ENCODE data around the gene GJB5.
"Not testable (repeated sequence)": the region's sequence is repeated elsewhere in the genome, so short reads cannot be mapped to it uniquely, and the experiment has no call there.

The GJB5 gene
- 0 reads per million in 2 donors for total RNA-seq

DNA sequence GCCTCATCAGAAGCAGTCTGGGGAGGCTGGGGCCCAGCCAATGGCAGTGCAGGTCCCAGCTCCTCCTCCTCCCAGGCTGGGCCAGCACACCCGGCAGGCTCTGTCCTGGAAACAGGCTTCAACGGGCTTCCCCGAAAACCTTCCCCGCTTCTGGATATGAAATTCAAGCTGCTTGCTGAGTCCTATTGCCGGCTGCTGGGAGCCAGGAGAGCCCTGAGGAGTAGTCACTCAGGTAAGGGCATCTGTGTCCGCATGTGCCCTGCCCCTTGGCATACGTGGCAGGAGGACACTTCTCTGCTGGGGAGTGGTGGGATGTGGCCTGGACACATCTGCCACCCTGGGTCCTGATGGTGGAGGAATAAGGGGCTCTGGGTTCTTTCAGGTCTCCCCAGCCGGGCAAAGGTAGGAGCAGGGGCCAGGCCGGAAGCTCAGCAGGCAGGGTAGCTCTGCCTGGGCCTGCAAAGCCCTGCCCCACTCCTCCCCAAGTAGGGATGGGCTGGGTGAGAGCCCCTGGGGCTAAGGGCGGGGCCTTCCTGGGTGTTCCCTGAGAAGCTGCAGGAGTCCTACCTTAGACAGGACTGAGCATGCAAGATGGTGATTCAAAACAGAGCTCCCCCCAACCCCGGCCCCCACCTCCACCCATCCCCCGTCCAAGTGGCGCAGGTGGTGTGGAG, at the start of gene GJB5:
GJB5 (plus strand) TSS at position 84 of the 674 bp plus-strand sequence. CDS start 2,284 bp downstream, outside the sequence.
- no peak for DNase-seq

DNA sequence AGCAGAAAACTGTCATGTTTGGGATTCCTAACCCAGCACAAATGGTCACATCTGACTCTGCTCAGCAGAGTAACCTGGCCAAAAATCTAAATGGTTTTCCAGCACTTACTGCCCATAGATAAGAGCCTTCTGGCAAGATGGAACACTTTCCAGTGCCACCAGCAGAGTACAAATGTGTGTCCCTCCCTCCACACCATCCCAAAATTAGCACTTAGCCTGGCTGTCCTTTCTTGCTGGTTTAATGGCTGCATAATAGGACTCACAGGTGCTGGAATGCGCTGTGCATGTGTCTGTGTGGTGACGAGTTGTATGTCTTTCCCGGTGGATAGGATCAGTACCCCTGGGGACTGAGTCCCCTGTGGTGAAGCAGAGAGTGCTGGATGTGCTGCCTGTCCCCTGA, 49.8 kb upstream of the GJB5 start:
- no peak for DNase-seq

DNA sequence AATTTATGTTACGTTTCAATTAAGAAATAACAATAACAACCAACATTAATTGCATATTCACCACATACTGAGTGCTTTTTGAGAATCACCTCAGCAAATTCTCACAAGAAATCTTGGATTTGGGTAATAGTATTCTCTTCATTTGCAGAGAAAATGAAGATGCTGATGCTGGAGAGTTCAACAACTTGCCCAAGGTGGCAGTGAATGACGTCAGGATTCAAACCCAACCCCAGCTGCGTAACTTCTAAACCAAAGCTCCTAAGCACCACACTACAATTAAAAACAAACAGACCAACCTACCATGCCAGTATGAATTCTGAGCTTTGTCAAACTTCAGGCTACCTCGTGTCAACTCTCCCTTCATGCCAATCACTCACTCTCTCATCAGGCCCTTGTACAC, 46.7 kb upstream of the GJB5 start:
- no peak for DNase-seq

DNA sequence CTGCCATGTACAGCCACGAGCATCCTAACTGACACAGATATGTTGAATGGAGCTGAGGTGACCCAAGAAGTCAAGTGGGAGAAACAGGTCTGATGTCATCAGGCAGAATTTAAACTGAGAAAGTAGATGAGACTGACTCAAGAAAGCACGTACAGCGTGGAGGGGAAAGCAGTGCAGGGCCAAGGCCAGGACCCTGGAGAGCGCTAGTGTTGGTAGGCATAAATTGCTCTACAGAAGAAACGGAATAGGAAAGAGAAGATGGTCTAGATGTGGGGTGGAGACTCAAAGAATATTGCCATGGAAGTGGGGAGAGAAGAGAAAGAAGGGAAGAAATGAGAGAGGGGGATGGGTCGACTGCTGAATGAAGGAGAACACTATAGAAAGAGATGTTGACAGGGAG, 45.3 kb upstream of the GJB5 start:
- DNase-seq: no peak

DNA sequence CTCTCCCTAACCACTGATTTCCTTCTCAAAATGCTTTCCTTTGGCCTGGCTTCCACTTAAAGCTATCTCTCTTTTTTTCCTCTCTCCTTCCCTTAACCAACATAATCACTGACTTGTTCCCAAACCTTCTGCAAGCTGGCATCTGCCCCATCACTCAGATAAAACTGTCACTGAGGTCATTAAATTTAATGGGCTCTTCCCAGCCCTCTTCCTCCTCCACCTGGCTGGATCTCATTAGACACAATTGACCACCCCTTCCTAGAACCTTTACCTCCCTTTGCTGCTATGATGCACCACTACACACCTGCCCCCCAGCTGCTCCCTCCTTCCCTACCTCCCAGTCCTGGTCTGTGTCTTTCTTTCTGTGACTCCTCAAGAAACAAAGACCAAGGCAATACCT, 44.0 kb upstream of the GJB5 start:
- DNase-seq: no peak

DNA sequence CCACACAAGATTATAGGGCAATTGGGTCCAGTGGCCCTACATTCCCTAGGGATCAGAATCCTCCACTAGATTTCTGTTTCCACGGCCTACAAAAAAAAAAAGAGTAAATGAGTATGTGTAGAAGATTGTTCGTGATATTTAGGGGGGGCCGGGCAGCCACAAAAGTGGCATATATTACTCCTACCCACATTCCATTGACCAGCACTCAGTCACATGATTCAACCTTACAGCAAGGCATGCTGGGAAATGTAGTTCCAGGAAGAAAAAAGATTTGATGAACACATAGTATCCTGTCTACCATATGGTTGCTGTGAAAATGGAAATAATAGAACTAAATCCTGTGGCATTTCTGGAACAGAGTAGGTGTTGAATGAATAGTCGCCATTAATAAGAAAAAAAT, 43.4 kb upstream of the GJB5 start:
- DNase-seq: no peak

DNA sequence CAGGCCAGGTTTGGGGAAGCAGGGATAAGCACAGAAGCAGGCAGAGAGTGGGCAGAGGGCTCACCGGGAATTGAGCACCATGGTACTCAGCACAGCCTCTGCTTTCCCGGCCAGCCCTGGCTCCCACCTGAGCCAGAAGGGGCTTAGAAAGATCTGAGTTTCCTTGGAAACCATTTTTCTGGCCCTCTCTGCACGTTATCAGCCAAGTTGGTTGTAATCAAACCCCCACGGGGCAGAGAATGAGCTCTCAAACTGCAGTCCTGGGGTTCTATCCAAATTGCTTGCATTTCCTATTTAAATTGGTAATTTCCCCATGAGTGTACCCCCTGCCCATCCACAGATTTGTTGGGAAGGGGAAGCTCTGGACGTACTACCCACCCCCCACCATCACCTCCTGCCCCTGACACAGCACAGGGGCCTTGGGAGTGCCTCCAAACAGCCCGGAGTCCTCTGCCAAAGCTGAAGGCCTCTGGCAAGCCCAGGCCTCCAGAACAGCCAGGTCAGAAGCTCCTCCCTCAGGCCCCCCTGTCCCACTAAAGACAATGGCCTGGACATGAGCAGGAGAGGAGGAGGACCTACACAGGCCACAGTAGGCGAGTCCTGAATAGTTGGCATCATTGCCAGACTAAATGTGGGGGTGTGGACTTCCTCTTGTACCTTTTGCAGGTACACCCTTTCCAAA, 42.7 kb upstream of the GJB5 start:
- DNase-seq: no peak

DNA sequence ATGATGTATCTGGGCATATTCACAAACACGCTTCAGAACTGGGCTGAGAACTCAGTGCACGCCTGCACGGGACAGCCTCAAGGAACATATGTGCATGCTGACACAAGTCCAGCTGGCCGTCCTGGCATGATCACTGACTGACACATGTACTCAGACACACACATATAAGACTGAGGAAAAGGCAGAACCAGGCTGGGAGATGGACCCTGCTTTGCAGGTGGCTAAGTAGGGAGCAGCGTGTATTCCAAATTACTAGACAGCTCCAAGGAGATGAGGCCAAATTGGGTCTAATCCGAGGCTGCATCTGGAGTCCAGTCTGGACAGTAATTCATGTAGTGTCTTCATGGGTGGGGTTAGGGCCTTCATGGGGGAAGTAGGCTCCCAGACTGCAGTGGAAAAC, 41.4 kb upstream of the GJB5 start:
- no peak for DNase-seq

DNA sequence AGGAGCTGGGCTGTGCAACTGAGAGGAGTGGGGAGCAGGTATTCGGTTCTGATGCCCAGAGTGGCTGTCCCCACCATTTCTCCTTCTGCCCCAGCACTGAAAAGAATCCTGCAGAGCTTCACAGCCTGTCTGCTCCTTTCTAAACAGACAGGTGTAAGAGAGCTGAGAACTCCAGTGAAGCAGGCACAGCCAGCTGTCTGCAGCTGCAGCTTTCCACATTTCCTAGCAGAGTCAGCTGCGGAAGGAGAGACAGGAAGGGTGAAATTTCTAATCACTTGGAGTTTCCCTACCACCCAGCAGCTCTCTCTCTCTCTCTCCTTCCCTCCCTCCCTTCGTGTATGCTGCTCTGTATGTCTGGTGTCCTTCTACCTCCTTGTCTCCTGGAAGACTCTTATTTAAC, 40.5 kb upstream of the GJB5 start:
- no peak for DNase-seq

DNA sequence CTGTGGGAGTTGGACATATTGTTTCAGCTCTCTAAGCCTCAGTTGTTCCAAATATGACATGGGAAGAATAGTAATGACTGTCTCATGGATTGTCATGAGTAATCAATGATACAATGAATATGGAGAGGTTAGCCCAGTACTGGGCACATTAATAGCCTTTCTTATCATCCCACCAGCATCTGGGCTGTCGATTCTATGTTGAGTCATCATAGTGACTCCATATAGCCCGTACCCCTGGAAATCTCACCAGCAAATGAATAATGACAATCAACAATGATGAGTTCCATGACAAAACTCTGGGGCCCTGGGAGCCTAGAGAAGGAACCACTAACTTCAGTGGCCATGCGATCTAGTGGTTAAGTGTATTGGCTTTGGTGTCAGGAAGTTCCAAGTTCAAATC, 39.7 kb upstream of the GJB5 start:
- no peak for DNase-seq

DNA sequence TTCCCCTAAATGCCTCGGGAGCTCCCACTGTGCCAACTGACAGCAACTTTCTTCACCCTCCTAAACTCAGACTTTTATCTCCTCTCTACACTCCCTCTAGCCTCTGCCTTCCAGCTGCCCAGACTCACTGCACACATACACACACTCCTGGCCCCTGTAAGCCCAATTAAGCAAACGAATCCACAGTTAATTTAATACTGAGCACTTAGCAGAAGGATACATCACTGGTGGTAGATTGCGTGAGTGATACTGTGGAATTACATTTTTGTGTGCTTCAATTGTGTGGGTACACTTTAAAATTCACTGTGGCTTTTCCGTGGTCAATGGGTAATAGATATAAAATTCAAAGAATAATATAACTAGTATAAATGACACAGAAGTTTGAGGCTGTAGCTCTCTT, 33.6 kb upstream of the GJB5 start:
- DNase-seq: no peak

DNA sequence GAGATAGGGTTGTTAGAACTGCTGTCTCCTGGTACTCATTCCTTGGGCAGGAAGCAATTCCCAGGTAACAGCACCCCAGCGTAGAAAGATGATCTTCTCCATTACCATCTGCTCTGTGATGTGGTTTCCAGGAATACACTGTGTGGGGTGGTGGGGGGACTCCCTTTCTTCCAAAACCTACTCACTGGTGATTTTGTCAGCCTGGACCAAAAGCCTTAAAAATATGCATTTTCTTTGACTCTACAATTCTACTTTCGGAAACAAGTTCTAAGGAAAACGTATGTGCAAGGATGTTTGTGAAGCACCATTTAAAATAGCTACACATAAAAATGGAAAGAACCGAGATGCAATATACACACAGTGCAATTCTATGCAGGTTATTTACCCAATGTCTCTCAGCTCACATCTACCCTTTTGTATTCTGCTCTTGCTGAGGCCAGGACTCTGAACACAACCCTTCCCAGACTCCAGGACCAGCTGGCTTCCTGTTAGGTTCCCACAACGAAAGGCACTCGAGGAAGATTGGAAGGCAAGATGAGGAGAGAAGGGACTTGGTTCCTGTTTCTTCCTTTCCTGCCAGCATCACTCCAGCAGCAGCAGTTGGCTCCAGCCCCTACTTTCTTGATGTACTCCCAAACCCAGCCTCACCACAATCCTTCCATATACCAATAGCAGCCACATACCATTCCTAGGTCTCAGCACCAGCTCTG, 33.0 kb upstream of the GJB5 start:
- no peak for DNase-seq

DNA sequence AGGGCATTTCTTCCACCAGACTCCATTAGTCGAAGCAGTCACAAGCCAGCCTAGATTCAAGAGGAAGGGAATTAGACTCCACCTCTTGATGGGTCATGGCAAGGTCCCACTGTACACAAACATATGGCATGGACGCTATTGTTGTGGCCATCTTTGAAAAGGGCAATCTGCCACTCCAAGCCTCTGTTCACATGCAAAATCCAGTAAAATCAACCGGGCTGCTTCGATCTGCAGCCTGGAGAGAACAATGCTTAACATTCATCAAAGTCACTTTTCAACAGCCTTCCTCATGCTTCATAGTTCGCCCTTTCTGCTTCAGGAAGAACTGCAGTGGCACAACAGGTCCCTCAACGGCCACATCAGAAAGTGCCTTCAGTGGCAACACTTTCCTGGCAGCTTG, 28.0 kb upstream of the GJB5 start:
- no peak for DNase-seq

DNA sequence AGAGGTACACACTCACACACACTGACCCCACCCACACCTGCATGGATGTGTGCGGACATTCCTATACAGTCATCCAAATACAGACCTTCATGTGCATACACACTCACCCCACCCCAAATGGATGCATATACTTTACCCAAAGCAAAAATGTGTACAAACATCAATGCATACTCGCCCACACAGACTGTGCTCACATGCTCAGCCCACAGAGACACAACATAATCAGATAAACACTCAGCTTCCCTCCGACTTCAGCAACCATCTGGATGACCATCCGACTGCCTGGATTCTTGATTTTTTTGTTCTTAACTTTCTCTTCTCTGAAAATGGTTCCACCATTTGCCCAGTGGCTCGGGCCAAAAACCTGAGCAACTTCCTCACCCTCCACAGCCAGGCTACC, 24.4 kb upstream of the GJB5 start:
- DNase-seq: no peak

DNA sequence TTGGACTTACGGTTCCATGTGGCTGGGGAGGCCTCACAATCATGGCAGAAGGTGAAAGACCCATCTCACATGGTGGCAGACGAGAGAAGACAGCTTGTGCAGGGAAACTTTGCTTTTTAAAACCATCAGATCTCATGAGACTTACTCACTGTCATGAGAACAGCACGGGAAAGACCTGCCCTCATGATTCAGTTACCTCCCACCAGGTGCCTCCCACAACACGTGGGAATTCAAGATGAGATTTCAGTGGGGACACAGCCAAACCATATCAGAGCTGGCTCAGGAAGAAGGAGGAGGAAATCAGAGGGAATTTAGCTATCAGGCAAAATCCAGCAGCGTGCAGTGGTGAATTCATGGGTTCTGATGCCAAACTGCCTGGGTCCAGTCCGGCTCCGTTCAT, 22.0 kb upstream of the GJB5 start:
- not testable (repeated sequence) for DNase-seq

DNA sequence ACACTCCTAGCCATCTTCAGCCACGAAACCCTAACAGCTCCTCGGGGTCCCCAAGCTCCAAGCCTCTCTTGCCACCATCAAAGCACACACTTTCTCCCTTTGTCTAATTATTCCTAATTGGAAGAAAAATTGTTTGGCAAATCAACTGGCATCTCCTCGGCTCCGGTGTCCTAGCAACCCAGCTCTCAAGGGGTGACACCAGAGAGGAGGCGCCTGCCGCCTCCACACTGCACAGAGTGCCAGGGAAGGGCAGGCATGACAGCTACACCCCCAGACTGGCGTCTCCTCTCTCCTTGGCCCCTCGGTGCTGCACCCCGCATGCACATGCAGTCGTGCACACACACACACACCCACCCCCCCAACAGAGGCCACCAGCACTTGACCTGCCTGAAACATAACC, 18.2 kb upstream of the GJB5 start:
- no peak for DNase-seq

DNA sequence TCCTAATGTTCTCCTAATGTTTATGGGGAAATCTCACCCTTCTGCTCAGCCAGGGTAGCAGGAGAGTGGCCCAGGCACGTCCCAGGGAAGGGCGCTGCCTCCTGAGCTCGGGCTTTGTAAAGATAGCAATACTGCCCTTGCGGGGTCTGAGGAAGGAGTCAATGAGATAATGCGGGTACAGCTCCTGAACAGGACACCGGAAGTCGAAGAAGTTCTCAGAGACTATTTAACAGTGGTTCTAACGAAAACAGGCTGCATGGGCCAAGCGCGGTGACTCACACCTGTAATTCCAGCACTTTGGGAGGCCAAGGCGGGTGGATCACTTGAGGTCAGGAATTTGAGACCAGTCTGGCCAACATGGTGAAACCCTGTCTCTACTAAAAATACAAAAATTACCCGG, 17.6 kb upstream of the GJB5 start:
- DNase-seq: not testable (repeated sequence)

DNA sequence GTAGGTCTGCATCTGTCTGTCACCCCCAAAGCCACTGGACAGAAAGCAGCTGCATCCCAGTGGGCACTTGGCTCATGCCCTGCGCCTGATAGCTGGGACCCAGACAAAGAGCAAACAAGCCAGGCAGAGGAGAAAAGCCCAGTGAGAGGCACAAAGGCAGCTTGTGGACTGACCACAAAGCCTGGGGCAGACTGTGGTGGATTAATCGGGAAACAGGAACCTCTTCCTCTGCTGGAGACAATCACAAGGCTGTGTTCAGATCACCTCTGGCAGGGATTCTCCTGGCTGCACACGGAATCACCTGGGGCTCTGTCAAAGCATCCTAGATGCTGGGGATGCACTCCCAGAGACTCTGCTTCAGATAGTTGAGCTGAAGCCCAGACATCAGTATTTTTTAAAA, 15.2 kb upstream of the GJB5 start:
- DNase-seq: no peak

DNA sequence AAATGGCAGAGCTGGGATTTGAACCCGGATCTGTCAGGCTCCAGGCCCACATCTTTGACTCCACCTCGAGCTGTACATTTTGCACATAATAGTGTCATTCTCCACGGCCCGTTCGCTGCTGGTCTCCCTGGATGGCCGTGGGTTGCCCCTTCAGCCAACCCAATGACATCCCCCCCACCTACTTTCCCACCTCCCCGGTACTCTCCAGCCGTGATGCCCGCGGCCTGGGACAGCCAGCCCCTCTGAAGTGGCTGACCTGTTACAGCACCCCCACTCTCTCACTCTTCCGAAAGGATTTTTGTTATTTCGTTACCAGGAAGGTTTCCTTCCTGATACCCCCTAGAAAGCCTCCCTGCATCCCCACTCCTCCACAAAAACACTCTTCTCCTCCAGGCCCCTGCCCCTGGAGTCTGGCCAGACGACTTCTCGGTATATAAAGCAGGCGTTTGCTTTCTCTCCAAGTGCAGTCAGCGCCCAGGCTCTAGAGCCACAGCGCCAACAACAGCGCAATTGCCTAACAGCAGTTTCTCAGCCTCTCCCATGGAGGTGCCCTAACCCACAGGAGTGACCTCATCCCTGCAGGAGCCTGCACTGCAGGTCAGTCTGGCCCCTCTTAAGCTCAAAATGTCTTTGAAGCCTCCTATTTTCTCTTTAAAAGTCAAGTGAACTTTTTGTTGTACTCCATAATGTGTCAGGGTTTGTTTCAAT, 14.5 kb upstream of the GJB5 start:
- DNase-seq: no peak

DNA sequence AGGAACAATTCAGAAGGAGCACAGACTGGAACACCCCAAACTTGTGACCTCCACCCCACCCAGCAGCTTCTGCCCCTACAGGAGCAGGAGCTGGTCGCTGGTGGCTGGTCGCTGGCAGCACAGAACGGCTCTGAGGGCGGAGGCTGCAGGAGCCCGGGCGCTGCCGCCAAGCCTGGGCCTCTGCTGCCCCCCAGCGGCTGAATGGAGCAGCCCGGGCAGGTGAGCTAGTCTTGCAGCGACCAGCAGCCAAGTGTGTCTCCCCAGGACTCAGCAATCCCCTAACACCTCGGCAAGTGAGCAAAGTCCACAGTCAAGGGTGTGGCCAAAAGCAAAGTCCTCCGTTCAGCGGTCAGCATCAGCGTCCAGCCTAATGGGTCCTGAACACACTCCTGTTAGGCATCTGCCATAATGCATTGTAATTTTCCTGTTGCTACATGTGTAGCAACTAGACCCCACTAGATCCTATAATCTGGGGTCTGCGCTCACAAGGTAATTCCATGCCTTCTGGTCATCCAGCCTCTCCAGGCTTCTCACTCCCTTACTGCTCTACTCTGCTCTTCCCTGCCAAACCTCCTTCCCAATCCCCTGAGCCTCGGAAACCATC, 12.1 kb upstream of the GJB5 start:
- DNase-seq: peak; percentile 5 to 68 (median 56)

DNA sequence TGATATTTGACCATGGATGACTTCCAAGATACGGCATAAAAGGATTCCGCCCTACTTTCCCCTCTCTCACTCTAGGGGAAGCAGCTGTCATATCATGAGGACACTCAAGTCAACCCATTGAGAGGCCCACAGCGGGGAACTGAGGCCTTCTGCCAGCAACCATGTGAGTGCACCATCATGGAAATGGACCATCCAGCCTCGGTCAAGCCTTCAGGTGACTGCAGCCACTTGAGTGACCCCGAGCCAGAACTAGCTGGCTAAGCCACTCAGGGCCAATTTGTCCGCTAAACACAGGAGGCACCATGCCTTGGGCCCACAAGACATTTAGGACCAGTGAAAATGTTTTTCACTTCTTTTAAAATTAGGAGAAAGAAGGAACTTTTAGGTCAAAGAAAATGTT, 11.1 kb upstream of the GJB5 start:
- no peak for DNase-seq

DNA sequence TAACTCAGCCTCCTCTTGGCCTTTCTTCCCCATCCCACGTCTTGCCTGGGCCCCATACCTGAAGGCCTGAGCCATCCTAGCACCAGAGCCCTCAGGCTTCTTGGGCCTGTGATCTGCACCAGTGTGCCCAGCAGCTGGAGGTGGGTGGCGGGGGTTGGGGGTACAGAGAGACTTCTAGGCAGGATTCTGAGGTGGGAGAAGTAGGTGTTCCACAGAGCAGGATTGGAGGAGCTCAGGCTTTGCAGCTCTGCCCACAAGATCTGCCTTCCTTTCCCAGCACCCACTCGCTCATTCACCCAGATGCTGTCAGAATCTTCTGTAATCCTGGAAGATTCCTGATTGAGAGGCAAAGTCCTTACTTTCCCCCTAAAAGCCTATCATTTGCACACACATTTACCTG, 10.0 kb upstream of the GJB5 start:
- DNase-seq: no peak

DNA sequence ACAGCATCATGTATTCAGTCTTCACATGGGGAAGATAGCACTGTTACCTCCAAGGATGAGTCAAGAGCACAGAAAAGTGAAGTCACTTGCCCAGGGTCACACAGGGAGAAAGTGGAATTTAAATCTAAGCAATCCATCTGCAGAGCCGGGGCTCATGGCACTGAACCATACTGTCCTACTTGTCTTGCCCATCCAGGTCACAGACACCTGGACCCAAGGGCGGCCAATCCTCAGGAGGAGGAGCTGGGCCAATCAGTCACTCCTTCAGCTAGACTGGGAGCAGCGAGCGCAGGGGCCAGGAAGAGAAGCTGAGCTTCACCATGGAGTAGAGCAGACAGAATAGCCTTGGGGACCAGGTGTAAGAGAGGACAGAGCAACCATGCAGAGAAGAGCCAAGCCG, 9.2 kb upstream of the GJB5 start:
- no peak for DNase-seq

All from T-helper 2 cell (primary cell).